ENCODE measurements around the gene S100PBP. TPM values are rescaled to one million over a fixed set of nuclear protein-coding genes. Genes with fewer than 3 reads are reported as not detected.

S100PBP gene
- total RNA-seq, 1 donor from 2014 or later: 66.1 TPM

DNA sequence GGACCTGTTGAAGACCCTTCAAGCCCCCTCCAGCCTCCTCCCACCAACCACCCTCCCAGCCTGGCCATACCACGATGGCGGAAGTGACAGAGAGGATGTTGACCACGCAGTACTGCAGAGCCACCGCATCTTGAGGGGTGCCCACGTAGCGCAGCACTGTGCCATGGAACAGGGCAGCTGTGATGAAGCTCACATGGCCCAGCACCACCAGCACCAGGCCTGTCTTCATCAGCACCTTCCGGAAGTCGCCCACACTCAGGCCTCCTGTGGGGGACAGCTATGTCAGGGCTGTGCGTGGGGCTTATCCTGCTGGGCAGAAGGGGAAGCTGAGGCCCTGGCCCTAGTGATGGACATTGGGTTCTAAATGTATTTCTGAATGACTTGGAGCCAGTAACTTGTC lies 80.6 kb downstream of the S100PBP start:
- no peaks in the 10 kb centered on the region for H3K9me3 Mint-ChIP-seq (ENCODE audit: low read depth)
- H3K27ac Mint-ChIP-seq: no peak overlapping the region
- H3K27me3 Mint-ChIP-seq: peaks cover 54% of the 10 kb centered on the region
- H3K4me3 Mint-ChIP-seq (ENCODE audit: low read depth): no peak overlapping the region
- no peak for TF ChIP-seq CTCF (IDR thresholded peaks at IDR 0.05; ENCODE audit: unreplicated experiment)
- no peaks in the 10 kb centered on the region for H3K36me3 Mint-ChIP-seq (ENCODE audit: insufficient read depth)
- DNase-seq (ENCODE audit: low spot score, unreplicated experiment): no peak
- H3K4me1 Mint-ChIP-seq (ENCODE audit: low read depth): peaks cover 3% of the 10 kb centered on the region

- Mint-ChIP-seq H3K4me3 (ENCODE audit: low read depth) (no peak overlapping the region), H3K36me3 (ENCODE audit: insufficient read depth) (no peaks in the 10 kb centered on the region), H3K27ac (no peak overlapping the region)
These were observed 81.5 kb downstream of the S100PBP start for GRCh38 chr1:32898958-32899357.

DNA sequence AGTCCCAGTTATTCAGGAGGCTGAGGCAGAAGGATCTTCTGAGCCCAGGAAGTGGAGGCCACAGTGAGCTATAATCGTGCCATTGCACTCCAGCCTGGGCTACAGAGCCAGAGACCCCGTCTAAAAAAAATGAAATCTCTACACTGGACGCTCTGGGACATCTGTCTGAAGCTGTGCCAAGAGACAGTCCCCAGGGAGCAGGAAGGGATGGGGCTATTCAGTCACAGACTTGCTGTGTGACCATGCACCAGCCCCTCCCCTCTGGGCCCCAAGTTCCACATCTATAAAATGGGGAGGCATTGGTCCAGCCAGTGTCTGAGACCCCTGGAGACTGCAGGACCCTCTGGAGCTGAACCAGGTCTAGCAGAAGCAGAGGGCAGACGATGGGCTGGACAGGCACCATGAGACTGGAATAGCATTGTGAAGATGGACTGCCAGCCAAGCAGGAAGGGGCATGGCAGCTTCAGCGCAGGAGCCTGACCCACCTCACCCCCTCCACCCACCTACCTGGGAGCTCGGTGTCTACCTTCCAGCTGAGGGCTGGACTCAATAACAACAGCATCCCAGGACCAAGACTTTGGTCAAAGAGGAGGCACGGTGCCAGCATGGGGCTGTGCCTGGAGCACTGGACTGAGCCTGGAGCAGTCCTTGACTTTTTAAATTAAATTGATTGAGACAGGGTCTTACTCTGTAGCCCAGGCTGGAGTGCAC lies 82.3 kb downstream of the S100PBP start:
- no peak for DNase-seq (ENCODE audit: low spot score, unreplicated experiment)
- Mint-ChIP-seq H3K4me3 (ENCODE audit: low read depth) (peak overlapping the region; percentile 71), H3K27ac (no peak overlapping the region), H3K36me3 (ENCODE audit: insufficient read depth) (no peaks in the 10 kb centered on the region), H3K9me3 (ENCODE audit: low read depth) (no peaks in the 10 kb centered on the region), H3K4me1 (ENCODE audit: low read depth) (no peaks in the 10 kb centered on the region), H3K27me3 (peaks cover 50% of the 10 kb centered on the region)
- TF ChIP-seq CTCF (IDR thresholded peaks at IDR 0.05; ENCODE audit: unreplicated experiment): no peak

More at GRCh38 chr1:32898958-32899357, 81.5 kb downstream of the S100PBP start:
- TF ChIP-seq CTCF (IDR thresholded peaks at IDR 0.05; ENCODE audit: unreplicated experiment): no peak
- Mint-ChIP-seq H3K4me1 (ENCODE audit: low read depth) (no peaks in the 10 kb centered on the region), H3K27me3 (peaks cover 50% of the 10 kb centered on the region), H3K9me3 (ENCODE audit: low read depth) (no peaks in the 10 kb centered on the region)
- DNase-seq (ENCODE audit: low spot score, unreplicated experiment): no peak

GRCh38 chr1:32900371-32900955 lies 83.0 kb downstream of the S100PBP start:
- H3K4me3 Mint-ChIP-seq (ENCODE audit: low read depth): peak overlapping the region; percentile 71
- H3K27ac Mint-ChIP-seq: no peak overlapping the region
- no peak for DNase-seq (ENCODE audit: low spot score, unreplicated experiment)
- no peaks in the 10 kb centered on the region for H3K4me1 Mint-ChIP-seq (ENCODE audit: low read depth)
- no peaks in the 10 kb centered on the region for H3K36me3 Mint-ChIP-seq (ENCODE audit: insufficient read depth)
- TF ChIP-seq CTCF (IDR thresholded peaks at IDR 0.05; ENCODE audit: unreplicated experiment): no peak
- no peaks in the 10 kb centered on the region for H3K9me3 Mint-ChIP-seq (ENCODE audit: low read depth)
- peaks cover 50% of the 10 kb centered on the region for H3K27me3 Mint-ChIP-seq

DNA sequence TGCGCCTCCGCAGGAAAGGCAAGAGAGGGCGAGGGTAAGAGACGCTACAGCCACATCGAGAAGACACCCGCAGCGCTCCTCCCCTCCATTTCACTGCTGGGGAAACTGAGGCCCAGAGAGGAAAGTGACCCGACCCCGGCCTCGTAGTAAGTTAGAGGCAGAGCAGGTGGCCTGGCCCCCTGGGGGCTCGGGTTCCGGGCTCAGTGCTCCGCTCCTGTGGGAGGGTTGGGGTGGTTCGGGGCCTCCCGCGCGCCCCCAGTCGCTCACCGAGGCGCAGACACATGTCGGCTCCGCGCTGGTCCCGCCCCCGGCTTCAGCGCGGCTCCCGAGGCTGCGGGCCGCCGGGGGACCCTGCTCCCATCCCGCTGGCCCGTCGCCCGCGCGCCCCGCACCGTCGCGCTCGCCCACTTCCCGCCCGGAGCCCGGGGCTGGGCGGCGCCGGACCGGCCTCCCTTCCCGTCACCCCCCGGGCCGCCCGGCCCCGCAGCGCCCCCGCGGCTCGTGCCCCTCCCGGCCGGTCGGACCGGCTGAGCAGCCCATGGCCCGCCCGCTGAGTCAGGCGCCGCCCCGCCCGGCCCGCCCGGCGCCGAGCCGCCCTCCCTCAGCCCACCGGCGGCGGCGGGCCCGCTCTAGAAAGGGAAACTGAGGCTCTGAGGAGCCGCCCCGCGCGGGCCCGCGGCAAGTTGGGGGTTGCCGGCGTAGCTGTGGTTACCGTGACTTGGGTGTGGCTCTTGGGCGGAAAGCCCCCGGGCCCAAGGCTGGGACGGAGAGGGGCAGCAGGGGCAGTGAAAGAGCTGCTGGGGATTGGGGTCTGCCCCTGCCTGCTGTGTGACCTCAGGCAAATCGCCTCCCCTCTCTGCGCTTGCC lies 83.7 kb downstream of the S100PBP start, which contains the start of gene TMEM54:
Gene TMEM54, minus strand, starts transcription at position 434 of the 867 bp plus-strand sequence. Its CDS starts 151 bp downstream, at position 283.
- Mint-ChIP-seq H3K4me1 (ENCODE audit: low read depth) (no peaks in the 10 kb centered on the region), H3K36me3 (ENCODE audit: insufficient read depth) (no peaks in the 10 kb centered on the region), H3K9me3 (ENCODE audit: low read depth) (no peaks in the 10 kb centered on the region), H3K27me3 (peaks cover 47% of the 10 kb centered on the region), H3K4me3 (ENCODE audit: low read depth) (peak within 1 kb of the TSS; percentile 78), H3K27ac (peak within 1 kb of the TSS; percentile 64)
- no peak for TF ChIP-seq CTCF (IDR thresholded peaks at IDR 0.05; ENCODE audit: unreplicated experiment)
- DNase-seq (ENCODE audit: low spot score, unreplicated experiment): peak; percentile 50
